Measurements from ENCODE around the gene ZNF709. TPM values are rescaled to one million over a fixed set of nuclear protein-coding genes. Genes with fewer than 3 reads are reported as not detected.
A peak's percentile ranks its signal among the peaks of the same experiment; 100 is the strongest.

Gene ZNF709
- total and polyA plus RNA-seq, 2 of the 13 experiments (the other 11 are each of a cell fraction or from before 2014, with no cell fraction given) = 1.5 to 3.9 TPM

DNA sequence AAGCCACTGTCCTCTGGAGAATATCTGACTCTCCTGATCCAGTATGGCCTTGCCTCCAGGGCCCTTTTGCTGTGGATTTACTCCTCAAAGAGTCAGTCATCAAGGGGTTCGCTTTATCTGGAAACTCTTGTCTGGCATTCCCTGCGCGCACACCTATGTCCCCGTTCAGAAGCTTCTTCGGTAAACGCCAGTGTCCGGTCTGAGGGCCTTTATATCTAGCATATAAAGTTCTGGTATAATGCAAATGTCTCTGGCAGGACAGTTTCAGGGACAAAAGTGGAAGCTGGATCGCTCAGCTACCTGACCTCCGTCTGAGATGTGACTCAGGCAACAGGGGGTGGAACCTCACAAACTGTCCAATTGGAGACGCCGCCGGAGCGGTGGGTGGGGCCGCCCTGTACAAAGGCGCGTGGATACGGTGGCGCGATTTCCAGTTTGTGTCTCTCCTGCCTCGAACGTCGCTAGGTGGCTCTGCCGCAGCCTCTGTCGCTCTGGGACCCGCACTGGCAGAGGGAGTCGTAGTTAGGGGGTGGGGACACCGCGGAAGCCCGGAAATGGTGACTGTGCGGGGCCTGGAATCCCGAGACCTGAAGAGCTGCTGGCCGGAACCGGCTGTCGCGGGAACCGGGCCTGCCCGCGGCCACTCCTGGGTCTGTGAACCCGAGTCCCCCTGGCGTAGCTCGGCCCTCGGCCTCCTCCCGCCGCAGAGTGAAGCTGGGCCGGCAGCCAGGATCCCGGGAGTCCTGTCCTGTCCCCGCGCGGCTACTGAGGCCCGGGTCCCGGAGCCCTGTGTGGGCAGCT lies 10.6 kb upstream of the ZNF709 start (continued):
- TF ChIP-seq POLR2A (IDR thresholded peaks at IDR 0.05; ENCODE audit: insufficient read depth in 1 of 2, low read depth in 2 of 2, low read length in 2 of 2) = peak; percentile 97
- TF ChIP-seq, protein P1, sequence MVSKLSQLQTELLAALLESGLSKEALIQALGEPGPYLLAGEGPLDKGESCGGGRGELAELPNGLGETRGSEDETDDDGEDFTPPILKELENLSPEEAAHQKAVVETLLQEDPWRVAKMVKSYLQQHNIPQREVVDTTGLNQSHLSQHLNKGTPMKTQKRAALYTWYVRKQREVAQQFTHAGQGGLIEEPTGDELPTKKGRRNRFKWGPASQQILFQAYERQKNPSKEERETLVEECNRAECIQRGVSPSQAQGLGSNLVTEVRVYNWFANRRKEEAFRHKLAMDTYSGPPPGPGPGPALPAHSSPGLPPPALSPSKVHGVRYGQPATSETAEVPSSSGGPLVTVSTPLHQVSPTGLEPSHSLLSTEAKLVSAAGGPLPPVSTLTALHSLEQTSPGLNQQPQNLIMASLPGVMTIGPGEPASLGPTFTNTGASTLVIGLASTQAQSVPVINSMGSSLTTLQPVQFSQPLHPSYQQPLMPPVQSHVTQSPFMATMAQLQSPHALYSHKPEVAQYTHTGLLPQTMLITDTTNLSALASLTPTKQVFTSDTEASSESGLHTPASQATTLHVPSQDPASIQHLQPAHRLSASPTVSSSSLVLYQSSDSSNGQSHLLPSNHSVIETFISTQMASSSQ (IDR thresholded peaks at IDR 0.05; ENCODE audit: low read depth) = no peak
- TF ChIP-seq, protein P1 (CRISPR knock-in tag; IDR thresholded peaks at IDR 0.05; ENCODE audit: borderline replicate concordance) = peak; percentile 78
- TF ChIP-seq, protein P2, sequence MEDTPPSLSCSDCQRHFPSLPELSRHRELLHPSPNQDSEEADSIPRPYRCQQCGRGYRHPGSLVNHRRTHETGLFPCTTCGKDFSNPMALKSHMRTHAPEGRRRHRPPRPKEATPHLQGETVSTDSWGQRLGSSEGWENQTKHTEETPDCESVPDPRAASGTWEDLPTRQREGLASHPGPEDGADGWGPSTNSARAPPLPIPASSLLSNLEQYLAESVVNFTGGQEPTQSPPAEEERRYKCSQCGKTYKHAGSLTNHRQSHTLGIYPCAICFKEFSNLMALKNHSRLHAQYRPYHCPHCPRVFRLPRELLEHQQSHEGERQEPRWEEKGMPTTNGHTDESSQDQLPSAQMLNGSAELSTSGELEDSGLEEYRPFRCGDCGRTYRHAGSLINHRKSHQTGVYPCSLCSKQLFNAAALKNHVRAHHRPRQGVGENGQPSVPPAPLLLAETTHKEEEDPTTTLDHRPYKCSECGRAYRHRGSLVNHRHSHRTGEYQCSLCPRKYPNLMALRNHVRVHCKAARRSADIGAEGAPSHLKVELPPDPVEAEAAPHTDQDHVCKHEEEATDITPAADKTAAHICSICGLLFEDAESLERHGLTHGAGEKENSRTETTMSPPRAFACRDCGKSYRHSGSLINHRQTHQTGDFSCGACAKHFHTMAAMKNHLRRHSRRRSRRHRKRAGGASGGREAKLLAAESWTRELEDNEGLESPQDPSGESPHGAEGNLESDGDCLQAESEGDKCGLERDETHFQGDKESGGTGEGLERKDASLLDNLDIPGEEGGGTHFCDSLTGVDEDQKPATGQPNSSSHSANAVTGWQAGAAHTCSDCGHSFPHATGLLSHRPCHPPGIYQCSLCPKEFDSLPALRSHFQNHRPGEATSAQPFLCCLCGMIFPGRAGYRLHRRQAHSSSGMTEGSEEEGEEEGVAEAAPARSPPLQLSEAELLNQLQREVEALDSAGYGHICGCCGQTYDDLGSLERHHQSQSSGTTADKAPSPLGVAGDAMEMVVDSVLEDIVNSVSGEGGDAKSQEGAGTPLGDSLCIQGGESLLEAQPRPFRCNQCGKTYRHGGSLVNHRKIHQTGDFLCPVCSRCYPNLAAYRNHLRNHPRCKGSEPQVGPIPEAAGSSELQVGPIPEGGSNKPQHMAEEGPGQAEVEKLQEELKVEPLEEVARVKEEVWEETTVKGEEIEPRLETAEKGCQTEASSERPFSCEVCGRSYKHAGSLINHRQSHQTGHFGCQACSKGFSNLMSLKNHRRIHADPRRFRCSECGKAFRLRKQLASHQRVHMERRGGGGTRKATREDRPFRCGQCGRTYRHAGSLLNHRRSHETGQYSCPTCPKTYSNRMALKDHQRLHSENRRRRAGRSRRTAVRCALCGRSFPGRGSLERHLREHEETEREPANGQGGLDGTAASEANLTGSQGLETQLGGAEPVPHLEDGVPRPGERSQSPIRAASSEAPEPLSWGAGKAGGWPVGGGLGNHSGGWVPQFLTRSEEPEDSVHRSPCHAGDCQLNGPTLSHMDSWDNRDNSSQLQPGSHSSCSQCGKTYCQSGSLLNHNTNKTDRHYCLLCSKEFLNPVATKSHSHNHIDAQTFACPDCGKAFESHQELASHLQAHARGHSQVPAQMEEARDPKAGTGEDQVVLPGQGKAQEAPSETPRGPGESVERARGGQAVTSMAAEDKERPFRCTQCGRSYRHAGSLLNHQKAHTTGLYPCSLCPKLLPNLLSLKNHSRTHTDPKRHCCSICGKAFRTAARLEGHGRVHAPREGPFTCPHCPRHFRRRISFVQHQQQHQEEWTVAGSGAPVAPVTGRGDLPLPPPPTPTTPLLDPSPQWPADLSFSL (CRISPR knock-in tag; IDR thresholded peaks at IDR 0.05) = no peak
- TF ChIP-seq ELF1 (CRISPR knock-in tag; IDR thresholded peaks at IDR 0.05) = peak; percentile 91
- TF ChIP-seq ATF7 (IDR thresholded peaks at IDR 0.05) = no peak
- no peak for TF ChIP-seq ATF7 (CRISPR knock-in tag; IDR thresholded peaks at IDR 0.05)
- no peak for TF ChIP-seq ZNF382 (CRISPR knock-in tag; IDR thresholded peaks at IDR 0.05; ENCODE audit: borderline replicate concordance)
- TF ChIP-seq PTBP1 (IDR thresholded peaks at IDR 0.05; ENCODE audit: low read depth, low read length, poor library complexity, severe bottlenecking) = peak; percentile 20
- no peak for TF ChIP-seq TOE1 (CRISPR knock-in tag; IDR thresholded peaks at IDR 0.05)
- no peak for TF ChIP-seq RAD51 (IDR thresholded peaks at IDR 0.05; ENCODE audit: borderline replicate concordance)
- TF ChIP-seq, protein P3, sequence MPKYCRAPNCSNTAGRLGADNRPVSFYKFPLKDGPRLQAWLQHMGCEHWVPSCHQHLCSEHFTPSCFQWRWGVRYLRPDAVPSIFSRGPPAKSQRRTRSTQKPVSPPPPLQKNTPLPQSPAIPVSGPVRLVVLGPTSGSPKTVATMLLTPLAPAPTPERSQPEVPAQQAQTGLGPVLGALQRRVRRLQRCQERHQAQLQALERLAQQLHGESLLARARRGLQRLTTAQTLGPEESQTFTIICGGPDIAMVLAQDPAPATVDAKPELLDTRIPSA (CRISPR knock-in tag; IDR thresholded peaks at IDR 0.05; ENCODE audit: borderline replicate concordance) = no peak
- peak; percentile 84 for TF ChIP-seq XRCC5 (optimal IDR thresholded peaks at IDR 0.05; ENCODE audit: low read length)
- no peak for TF ChIP-seq ZSCAN12 (CRISPR knock-in tag; IDR thresholded peaks at IDR 0.05)
- TF ChIP-seq, protein P4, sequence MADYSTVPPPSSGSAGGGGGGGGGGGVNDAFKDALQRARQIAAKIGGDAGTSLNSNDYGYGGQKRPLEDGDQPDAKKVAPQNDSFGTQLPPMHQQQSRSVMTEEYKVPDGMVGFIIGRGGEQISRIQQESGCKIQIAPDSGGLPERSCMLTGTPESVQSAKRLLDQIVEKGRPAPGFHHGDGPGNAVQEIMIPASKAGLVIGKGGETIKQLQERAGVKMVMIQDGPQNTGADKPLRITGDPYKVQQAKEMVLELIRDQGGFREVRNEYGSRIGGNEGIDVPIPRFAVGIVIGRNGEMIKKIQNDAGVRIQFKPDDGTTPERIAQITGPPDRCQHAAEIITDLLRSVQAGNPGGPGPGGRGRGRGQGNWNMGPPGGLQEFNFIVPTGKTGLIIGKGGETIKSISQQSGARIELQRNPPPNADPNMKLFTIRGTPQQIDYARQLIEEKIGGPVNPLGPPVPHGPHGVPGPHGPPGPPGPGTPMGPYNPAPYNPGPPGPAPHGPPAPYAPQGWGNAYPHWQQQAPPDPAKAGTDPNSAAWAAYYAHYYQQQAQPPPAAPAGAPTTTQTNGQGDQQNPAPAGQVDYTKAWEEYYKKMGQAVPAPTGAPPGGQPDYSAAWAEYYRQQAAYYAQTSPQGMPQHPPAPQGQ (CRISPR knock-in tag; IDR thresholded peaks at IDR 0.05; ENCODE audit: borderline replicate concordance) = no peak; the same call in 1 of the 2 replicates
- no peak for TF ChIP-seq NR2F6 (IDR thresholded peaks at IDR 0.05)
- peak; percentile 51; the same call in 1 of the 2 replicates for TF ChIP-seq NR2F6 (CRISPR knock-in tag; IDR thresholded peaks at IDR 0.05)
